HepG2 (cell line): Measurements from ENCODE around the gene NCMAP. TPM values are rescaled to one million over a fixed set of nuclear protein-coding genes. Genes with fewer than 3 reads are reported as not detected.

ENCODE experiments used
- HIVEP1 ChIP-seq: sonication (generic); formaldehyde crosslinking; IDR thresholded peaks from 2 replicates; pipeline ENCODE4 v1.4.0; 2020; ENCODE audit warnings: mild to moderate bottlenecking, missing genetic modification reagents
- KLF9 ChIP-seq: IDR thresholded peaks from 2 replicates; pipeline ENCODE4 v1.6.1; 2016; ENCODE audit warnings: low read depth
- KMT2A ChIP-seq: sonication (generic); formaldehyde crosslinking; IDR thresholded peaks from 2 replicates; pipeline ENCODE4 v1.4.0; 2020; ENCODE audit warnings: missing genetic modification reagents
- MED13 ChIP-seq: sonication (generic); formaldehyde crosslinking; IDR thresholded peaks from 2 replicates; pipeline ENCODE4 v1.5.0; 2020; ENCODE audit warnings: missing genetic modification reagents
- NFE2L1 ChIP-seq: sonication (generic); formaldehyde crosslinking; IDR thresholded peaks from 2 replicates; pipeline ENCODE4 v1.4.0; 2020; ENCODE audit warnings: missing genetic modification reagents, mild to moderate bottlenecking, borderline replicate concordance
- NFYC ChIP-seq: IDR thresholded peaks from 2 replicates; pipeline ENCODE4 v1.6.1; 2016; ENCODE audit warnings: missing genetic modification reagents, missing compliant biosample characterization
- NR2C2 ChIP-seq: sonication (generic); formaldehyde crosslinking; IDR thresholded peaks from 2 replicates; pipeline ENCODE4 v1.4.0; 2020; ENCODE audit warnings: missing genetic modification reagents, mild to moderate bottlenecking, moderate library complexity, borderline replicate concordance
- SOX13 ChIP-seq, 3 experiments: fragments of 450-650 bp in 1 of 3; sonication (generic) in 1 of 3; formaldehyde crosslinking in 1 of 3; IDR thresholded peaks in 2 of 3; conservative IDR thresholded peaks in 1 of 3; 2 replicates each; pipeline versions ENCODE4 v1.5.0 to v1.6.1; 2016 to 2020; ENCODE audit warnings: antibody characterized with exemption in 1 of 3, mild to moderate bottlenecking in 1 of 3, missing compliant biosample characterization in 1 of 3, missing genetic modification reagents in 1 of 3, moderate library complexity in 1 of 3
- TEAD3 ChIP-seq: optimal IDR thresholded peaks from 2 replicates; pipeline ENCODE3; 2016; ENCODE audit warnings: borderline replicate concordance
- ZIK1 ChIP-seq: sonication (generic); formaldehyde crosslinking; IDR thresholded peaks from 2 replicates; pipeline ENCODE4 v1.5.0; 2020; ENCODE audit warnings: mild to moderate bottlenecking, low read depth, missing genetic modification reagents, borderline replicate concordance
- ZNF17 ChIP-seq: sonication (generic); formaldehyde crosslinking; IDR thresholded peaks from 2 replicates; pipeline ENCODE4 v1.5.0; 2020; ENCODE audit warnings: mild to moderate bottlenecking, missing genetic modification reagents
- ZNF329 ChIP-seq: sonication (generic); formaldehyde crosslinking; IDR thresholded peaks from 2 replicates; pipeline ENCODE4 v1.9.0; 2021; ENCODE audit warnings: low read depth, mild to moderate bottlenecking, missing genetic modification reagents
- polyA plus RNA-seq, 8 experiments: library from polyadenylated mRNA; depleted of rRNA in 3 of 8; stranded (reverse) in 7 of 8; unstranded in 1 of 8; fragments of >200 nt; fragmentation: Illumina TruSeq in 4 of 8; extraction: Trizol in 4 of 8; gene quantifications; 2 replicates each; pipeline versions ENCODE4 v1.2.1 to v1.2.3, GENCODE V29; 2011 to 2016; ENCODE audit warnings: low read depth in 4 of 8, missing spikeins in 1 of 8, mixed read lengths in 1 of 8; ENCODE audit not compliant: insufficient read depth in 1 of 8
- total RNA-seq, 5 experiments: library from RNA; depleted of rRNA; stranded (reverse); fragments of >200 nt; fragmentation: Illumina TruSeq; extraction: Trizol; gene quantifications; 2 replicates each; pipeline ENCODE4 v1.2.3, GENCODE V29; 2016; ENCODE audit warnings: low read depth in 1 of 5
- TF ChIP-seq, protein P1 (sequence below): IDR thresholded peaks from 2 replicates; pipeline ENCODE4 v1.6.1; 2012; ENCODE audit warnings: inconsistent platforms
- TF ChIP-seq, protein P2 (sequence below), 2 experiments: sonication (generic) in 1 of 2; formaldehyde crosslinking in 1 of 2; IDR thresholded peaks; 2 replicates each; pipeline versions ENCODE4 v1.4.0 to v1.6.1; 2018 to 2020; ENCODE audit warnings: missing genetic modification reagents in 2 of 2, borderline replicate concordance in 1 of 2, low read depth in 1 of 2, mild to moderate bottlenecking in 1 of 2, missing biosample characterization in 1 of 2
- TF ChIP-seq, protein P3 (sequence below): IDR thresholded peaks from 2 replicates; pipeline ENCODE4 v1.6.1; 2016; ENCODE audit warnings: low read depth, control low read depth
- TF ChIP-seq, protein P4 (sequence below): sonication (generic); formaldehyde crosslinking; IDR thresholded peaks from 2 replicates; pipeline ENCODE4 v1.4.0; 2020; ENCODE audit warnings: missing genetic modification reagents, borderline replicate concordance
- TF ChIP-seq, protein P5 (sequence below): sonication (generic); formaldehyde crosslinking; IDR thresholded peaks from 2 replicates; pipeline ENCODE4 v1.5.0; 2020; ENCODE audit warnings: mild to moderate bottlenecking, missing genetic modification reagents, moderate library complexity

NCMAP gene
- total and polyA plus RNA-seq, 2 of the 13 experiments (the other 11 are each of a cell fraction or from before 2014, with no cell fraction given) = 2.7 to 20.0 TPM

DNA sequence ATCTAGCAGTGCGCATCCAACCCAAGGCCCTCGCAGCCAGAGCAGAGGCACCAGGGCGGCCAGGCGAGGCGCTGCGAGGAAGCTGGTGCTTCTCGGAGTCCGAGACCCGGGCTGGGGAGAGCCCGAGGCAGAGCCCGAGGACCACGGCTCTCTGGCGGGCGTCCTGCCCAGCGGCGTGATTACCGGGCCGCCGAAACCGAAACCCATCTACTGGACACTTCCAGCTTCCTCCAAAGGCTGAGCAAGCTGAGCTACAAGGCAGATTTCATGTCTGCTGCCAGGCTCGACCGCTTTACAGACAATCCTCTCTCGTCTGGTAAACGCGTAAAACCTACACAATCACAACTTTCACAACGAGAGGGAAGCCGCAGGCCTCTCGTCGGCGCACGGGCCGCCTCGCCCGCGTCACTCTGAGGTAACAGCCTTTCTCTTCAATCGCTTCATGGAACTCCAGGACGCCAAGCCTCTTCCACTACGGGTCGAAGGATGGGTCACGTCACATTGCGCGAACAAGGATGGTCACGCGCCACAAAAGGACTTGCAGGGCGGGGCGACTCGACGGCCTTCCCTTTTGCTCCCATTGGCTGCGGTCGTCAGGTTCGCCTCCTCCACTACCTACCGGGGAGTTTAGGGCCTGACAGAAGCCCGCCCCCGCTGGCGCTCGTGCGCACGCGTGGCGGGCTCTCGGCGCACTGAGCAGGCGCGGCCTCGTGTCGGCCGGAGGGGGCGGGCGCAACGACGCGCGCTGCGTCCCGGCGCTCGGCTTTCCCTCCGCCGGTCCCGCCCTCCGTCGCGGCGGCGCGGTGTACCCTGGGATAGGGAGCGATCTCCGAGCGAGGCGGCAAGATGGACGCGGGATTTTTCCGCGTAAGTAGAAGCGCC, 86.8 kb downstream of the NCMAP start, which contains the start of gene SRRM1 (continued):
- no peak for TF ChIP-seq SOX13 (IDR thresholded peaks at IDR 0.05)
- peak in 1 of 2 experiments; percentile 54; a peak in 2 of 4 replicates for TF ChIP-seq SOX13 (CRISPR knock-in tag; conservative IDR thresholded peaks at IDR 0.05 in 1 of 2, IDR thresholded peaks at IDR 0.05 in 1 of 2)
- TF ChIP-seq, protein P1, sequence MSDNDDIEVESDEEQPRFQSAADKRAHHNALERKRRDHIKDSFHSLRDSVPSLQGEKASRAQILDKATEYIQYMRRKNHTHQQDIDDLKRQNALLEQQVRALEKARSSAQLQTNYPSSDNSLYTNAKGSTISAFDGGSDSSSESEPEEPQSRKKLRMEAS = peak; percentile 83
- peak; percentile 82 for TF ChIP-seq TEAD3 (CRISPR knock-in tag)
- TF ChIP-seq NFYC = peak; percentile 84
- TF ChIP-seq, protein P2, sequence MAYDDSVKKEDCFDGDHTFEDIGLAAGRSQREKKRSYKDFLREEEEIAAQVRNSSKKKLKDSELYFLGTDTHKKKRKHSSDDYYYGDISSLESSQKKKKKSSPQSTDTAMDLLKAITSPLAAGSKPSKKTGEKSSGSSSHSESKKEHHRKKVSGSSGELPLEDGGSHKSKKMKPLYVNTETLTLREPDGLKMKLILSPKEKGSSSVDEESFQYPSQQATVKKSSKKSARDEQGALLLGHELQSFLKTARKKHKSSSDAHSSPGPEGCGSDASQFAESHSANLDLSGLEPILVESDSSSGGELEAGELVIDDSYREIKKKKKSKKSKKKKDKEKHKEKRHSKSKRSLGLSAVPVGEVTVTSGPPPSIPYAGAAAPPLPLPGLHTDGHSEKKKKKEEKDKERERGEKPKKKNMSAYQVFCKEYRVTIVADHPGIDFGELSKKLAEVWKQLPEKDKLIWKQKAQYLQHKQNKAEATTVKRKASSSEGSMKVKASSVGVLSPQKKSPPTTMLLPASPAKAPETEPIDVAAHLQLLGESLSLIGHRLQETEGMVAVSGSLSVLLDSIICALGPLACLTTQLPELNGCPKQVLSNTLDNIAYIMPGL (CRISPR knock-in tag; IDR thresholded peaks at IDR 0.05; ENCODE audit: borderline replicate concordance in 1 of 2, low read depth in 1 of 2) = peak; percentile 65 to 83; a peak in 2 of 4 replicates
- TF ChIP-seq KMT2A (CRISPR knock-in tag) = peak; percentile 67
- peak; percentile 80 for TF ChIP-seq ZIK1 (CRISPR knock-in tag)
- TF ChIP-seq, protein P3, sequence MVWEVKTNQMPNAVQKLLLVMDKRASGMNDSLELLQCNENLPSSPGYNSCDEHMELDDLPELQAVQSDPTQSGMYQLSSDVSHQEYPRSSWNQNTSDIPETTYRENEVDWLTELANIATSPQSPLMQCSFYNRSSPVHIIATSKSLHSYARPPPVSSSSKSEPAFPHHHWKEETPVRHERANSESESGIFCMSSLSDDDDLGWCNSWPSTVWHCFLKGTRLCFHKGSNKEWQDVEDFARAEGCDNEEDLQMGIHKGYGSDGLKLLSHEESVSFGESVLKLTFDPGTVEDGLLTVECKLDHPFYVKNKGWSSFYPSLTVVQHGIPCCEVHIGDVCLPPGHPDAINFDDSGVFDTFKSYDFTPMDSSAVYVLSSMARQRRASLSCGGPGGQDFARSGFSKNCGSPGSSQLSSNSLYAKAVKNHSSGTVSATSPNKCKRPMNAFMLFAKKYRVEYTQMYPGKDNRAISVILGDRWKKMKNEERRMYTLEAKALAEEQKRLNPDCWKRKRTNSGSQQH (CRISPR knock-in tag) = peak; percentile 88
- peak; percentile 57; the same call in 1 of the 2 replicates for TF ChIP-seq NR2C2 (CRISPR knock-in tag)
- peak; percentile 90 for TF ChIP-seq HIVEP1 (CRISPR knock-in tag)
- TF ChIP-seq, protein P4, sequence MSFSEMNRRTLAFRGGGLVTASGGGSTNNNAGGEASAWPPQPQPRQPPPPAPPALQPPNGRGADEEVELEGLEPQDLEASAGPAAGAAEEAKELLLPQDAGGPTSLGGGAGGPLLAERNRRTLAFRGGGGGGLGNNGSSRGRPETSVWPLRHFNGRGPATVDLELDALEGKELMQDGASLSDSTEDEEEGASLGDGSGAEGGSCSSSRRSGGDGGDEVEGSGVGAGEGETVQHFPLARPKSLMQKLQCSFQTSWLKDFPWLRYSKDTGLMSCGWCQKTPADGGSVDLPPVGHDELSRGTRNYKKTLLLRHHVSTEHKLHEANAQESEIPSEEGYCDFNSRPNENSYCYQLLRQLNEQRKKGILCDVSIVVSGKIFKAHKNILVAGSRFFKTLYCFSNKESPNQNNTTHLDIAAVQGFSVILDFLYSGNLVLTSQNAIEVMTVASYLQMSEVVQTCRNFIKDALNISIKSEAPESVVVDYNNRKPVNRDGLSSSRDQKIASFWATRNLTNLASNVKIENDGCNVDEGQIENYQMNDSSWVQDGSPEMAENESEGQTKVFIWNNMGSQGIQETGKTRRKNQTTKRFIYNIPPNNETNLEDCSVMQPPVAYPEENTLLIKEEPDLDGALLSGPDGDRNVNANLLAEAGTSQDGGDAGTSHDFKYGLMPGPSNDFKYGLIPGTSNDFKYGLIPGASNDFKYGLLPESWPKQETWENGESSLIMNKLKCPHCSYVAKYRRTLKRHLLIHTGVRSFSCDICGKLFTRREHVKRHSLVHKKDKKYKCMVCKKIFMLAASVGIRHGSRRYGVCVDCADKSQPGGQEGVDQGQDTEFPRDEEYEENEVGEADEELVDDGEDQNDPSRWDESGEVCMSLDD (CRISPR knock-in tag) = no peak
- peak; percentile 25; the same call in 1 of the 2 replicates for TF ChIP-seq MED13 (CRISPR knock-in tag)
- TF ChIP-seq NFE2L1 (CRISPR knock-in tag) = no peak
- 0 out of 2 replicates have a peak, but pooled peaks have one; percentile 26 for TF ChIP-seq ZNF17 (CRISPR knock-in tag)
- TF ChIP-seq, protein P5, sequence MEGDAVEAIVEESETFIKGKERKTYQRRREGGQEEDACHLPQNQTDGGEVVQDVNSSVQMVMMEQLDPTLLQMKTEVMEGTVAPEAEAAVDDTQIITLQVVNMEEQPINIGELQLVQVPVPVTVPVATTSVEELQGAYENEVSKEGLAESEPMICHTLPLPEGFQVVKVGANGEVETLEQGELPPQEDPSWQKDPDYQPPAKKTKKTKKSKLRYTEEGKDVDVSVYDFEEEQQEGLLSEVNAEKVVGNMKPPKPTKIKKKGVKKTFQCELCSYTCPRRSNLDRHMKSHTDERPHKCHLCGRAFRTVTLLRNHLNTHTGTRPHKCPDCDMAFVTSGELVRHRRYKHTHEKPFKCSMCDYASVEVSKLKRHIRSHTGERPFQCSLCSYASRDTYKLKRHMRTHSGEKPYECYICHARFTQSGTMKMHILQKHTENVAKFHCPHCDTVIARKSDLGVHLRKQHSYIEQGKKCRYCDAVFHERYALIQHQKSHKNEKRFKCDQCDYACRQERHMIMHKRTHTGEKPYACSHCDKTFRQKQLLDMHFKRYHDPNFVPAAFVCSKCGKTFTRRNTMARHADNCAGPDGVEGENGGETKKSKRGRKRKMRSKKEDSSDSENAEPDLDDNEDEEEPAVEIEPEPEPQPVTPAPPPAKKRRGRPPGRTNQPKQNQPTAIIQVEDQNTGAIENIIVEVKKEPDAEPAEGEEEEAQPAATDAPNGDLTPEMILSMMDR (CRISPR knock-in tag) = peak; percentile 27
- 0 out of 2 replicates have a peak, but pooled peaks have one; percentile 68 for TF ChIP-seq ZNF329 (CRISPR knock-in tag)
- 0 out of 2 replicates have a peak, but pooled peaks have one; percentile 29 for TF ChIP-seq KLF9
